Tibial nerve (tissue), 4 donors: ENCODE data around the gene HSD17B8.

Experiments
- EP300 ChIP-seq, 2 donors: sonication (generic); formaldehyde crosslinking; IDR thresholded peaks; one replicate each; pipeline ENCODE4 v1.6.1; 2017; ENCODE audit warnings: antibody characterized with exemption in 2 of 2, mild to moderate bottlenecking in 1 of 2
- TF ChIP-seq, protein P1 (sequence below), 5 experiments: fragments of 200-600 bp in 3 of 5; fragments of 450-650 bp in 2 of 5; sonication (generic) in 3 of 5; IDR thresholded peaks; one replicate each; pipeline ENCODE4 v1.5.1; 2016 to 2019; ENCODE audit warnings: antibody characterized with exemption in 5 of 5, mild to moderate bottlenecking in 3 of 5, moderate library complexity in 2 of 5

DNA sequence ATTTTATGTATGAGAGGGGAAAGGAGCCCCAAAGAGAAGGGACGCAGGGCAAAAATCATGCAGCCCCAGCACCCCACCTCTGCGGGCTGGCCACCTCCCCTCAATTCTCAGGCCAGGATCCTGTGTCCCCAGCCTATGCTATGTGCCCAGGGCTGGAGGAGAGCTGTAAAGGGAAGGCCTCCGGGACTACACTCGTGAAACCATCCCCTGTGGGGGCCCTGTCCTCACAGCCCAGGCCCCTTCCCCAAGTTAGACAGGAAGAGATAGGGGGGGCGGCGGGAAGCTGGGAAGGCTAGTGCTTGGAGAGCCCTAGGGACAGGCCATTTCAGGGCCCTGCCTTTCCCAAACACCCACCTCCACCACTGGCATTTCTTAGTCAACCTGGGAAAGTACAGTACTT lies 10.8 kb upstream of the HSD17B8 start:
- TF ChIP-seq, protein P1, sequence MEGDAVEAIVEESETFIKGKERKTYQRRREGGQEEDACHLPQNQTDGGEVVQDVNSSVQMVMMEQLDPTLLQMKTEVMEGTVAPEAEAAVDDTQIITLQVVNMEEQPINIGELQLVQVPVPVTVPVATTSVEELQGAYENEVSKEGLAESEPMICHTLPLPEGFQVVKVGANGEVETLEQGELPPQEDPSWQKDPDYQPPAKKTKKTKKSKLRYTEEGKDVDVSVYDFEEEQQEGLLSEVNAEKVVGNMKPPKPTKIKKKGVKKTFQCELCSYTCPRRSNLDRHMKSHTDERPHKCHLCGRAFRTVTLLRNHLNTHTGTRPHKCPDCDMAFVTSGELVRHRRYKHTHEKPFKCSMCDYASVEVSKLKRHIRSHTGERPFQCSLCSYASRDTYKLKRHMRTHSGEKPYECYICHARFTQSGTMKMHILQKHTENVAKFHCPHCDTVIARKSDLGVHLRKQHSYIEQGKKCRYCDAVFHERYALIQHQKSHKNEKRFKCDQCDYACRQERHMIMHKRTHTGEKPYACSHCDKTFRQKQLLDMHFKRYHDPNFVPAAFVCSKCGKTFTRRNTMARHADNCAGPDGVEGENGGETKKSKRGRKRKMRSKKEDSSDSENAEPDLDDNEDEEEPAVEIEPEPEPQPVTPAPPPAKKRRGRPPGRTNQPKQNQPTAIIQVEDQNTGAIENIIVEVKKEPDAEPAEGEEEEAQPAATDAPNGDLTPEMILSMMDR (IDR thresholded peaks at IDR 0.05) = no peak
- no peak for TF ChIP-seq EP300 (IDR thresholded peaks at IDR 0.05)
